WTC11 (cell line): ENCODE data around the gene MRPL32. TPM values are rescaled to one million over a fixed set of nuclear protein-coding genes. Genes with fewer than 3 reads are reported as not detected.

Source experiments
- ATAC-seq: fragments of 200-7000 bp; cut with Tn5 transposase; 2 replicates; pipeline ENCODE4 v1.10.0; 2021; ENCODE audit warnings: mild to moderate bottlenecking, moderate library complexity
- CTCF ChIA-PET: fragments of 300-600 bp; sonication (Branson Sonifier 250); formaldehyde crosslinking; loops from one replicate; lab custom pipeline; 2021; ENCODE audit warnings: antibody characterized with exemption; lab: Charles Lee
- POLR2A ChIA-PET: fragments of 350-600 bp; sonication (Branson Sonifier 250); formaldehyde crosslinking; loops from one replicate; lab custom pipeline; 2021; ENCODE audit warnings: antibody characterized with exemption; lab: Charles Lee
- DNase-seq: peaks from one replicate; pipeline ENCODE4 v3.0.0; 2021; ENCODE audit warnings: low spot score
- H3K27ac Mint-ChIP-seq: 2 replicates; pipeline ENCODE4 v1.8.0; 2021; ENCODE audit warnings: mixed read lengths
- H3K27me3 Mint-ChIP-seq: 2 replicates; pipeline ENCODE4 v1.8.0; 2021; ENCODE audit warnings: low read depth, mild to moderate bottlenecking, moderate library complexity, mixed read lengths
- H3K36me3 Mint-ChIP-seq: 2 replicates; pipeline ENCODE4 v1.8.0; 2021; ENCODE audit warnings: mixed read lengths
- H3K4me1 Mint-ChIP-seq: 2 replicates; pipeline ENCODE4 v1.8.0; 2022; ENCODE audit warnings: mixed read lengths
- H3K4me3 Mint-ChIP-seq: 2 replicates; pipeline ENCODE4 v1.8.0; 2021; ENCODE audit warnings: mild to moderate bottlenecking, moderate library complexity, mixed read lengths
- H3K9me3 Mint-ChIP-seq: 2 replicates; pipeline ENCODE4 v1.8.0; 2021; ENCODE audit warnings: mixed read lengths
- ATF2 ChIP-seq: sonication (generic); formaldehyde crosslinking; IDR thresholded peaks from 2 replicates; pipeline ENCODE4 v1.8.1; 2022; ENCODE audit warnings: low read depth, missing genetic modification reagents, borderline replicate concordance
- CREM ChIP-seq: sonication (generic); formaldehyde crosslinking; IDR thresholded peaks from 2 replicates; pipeline ENCODE4 v1.8.1; 2022; ENCODE audit warnings: mild to moderate bottlenecking, missing genetic modification reagents, moderate library complexity
- E2F4 ChIP-seq: sonication (generic); formaldehyde crosslinking; IDR thresholded peaks from 2 replicates; pipeline ENCODE4 v1.8.1; 2022; ENCODE audit warnings: low read depth, mild to moderate bottlenecking, moderate library complexity, missing genetic modification reagents, borderline replicate concordance
- ELF4 ChIP-seq: sonication (generic); formaldehyde crosslinking; IDR thresholded peaks from 2 replicates; pipeline ENCODE4 v1.8.1; 2022; ENCODE audit warnings: low read depth, mild to moderate bottlenecking, moderate library complexity, missing genetic modification reagents
- EMX1 ChIP-seq: fragments of 250-450 bp; sonication (Bioruptor Pico); IDR thresholded peaks from 2 replicates; pipeline ENCODE4 v1.8.0; 2021; ENCODE audit warnings: mild to moderate bottlenecking
- FOXK1 ChIP-seq: sonication (generic); formaldehyde crosslinking; IDR thresholded peaks from 2 replicates; pipeline ENCODE4 v1.8.0; 2022; ENCODE audit warnings: mild to moderate bottlenecking, moderate library complexity, missing genetic modification reagents
- GTF2I ChIP-seq: fragments of 250-450 bp; sonication (Bioruptor Pico); conservative IDR thresholded peaks from 2 replicates; pipeline ENCODE4 v1.4.0; 2021; ENCODE audit warnings: mild to moderate bottlenecking
- JUN ChIP-seq: sonication (generic); formaldehyde crosslinking; IDR thresholded peaks from 2 replicates; pipeline ENCODE4 v1.8.0; 2023; ENCODE audit warnings: mild to moderate bottlenecking, missing genetic modification reagents
- NFYB ChIP-seq: sonication (generic); formaldehyde crosslinking; conservative IDR thresholded peaks from 2 replicates; pipeline ENCODE4 v1.8.0; 2022; ENCODE audit warnings: low read depth, missing genetic modification reagents
- NR1H2 ChIP-seq: sonication (generic); formaldehyde crosslinking; IDR thresholded peaks from 2 replicates; pipeline ENCODE4 v1.9.0; 2021; ENCODE audit warnings: mild to moderate bottlenecking, moderate library complexity, missing genetic modification reagents
- NR2C2 ChIP-seq: sonication (generic); formaldehyde crosslinking; IDR thresholded peaks from 2 replicates; pipeline ENCODE4 v1.8.0; 2022; ENCODE audit warnings: mild to moderate bottlenecking, missing genetic modification reagents
- OVOL2 ChIP-seq: fragments of 250-450 bp; sonication (Bioruptor Pico); IDR thresholded peaks from 2 replicates; pipeline ENCODE4 v1.9.0; 2021; ENCODE audit warnings: mild to moderate bottlenecking, borderline replicate concordance
- RELA ChIP-seq: sonication (generic); formaldehyde crosslinking; IDR thresholded peaks from 2 replicates; pipeline ENCODE4 v1.8.1; 2022; ENCODE audit warnings: missing genetic modification reagents, mild to moderate bottlenecking, borderline replicate concordance
- SMAD3 ChIP-seq: sonication (generic); formaldehyde crosslinking; IDR thresholded peaks from 2 replicates; pipeline ENCODE4 v1.8.0; 2022; ENCODE audit warnings: missing genetic modification reagents, mild to moderate bottlenecking, borderline replicate concordance
- TP53 ChIP-seq: sonication (generic); formaldehyde crosslinking; IDR thresholded peaks from 2 replicates; pipeline ENCODE4 v1.8.1; 2023; ENCODE audit warnings: mild to moderate bottlenecking, missing genetic modification reagents
- USF1 ChIP-seq: sonication (generic); formaldehyde crosslinking; IDR thresholded peaks from 2 replicates; pipeline ENCODE4 v1.8.0; 2022; ENCODE audit warnings: mild to moderate bottlenecking, missing genetic modification reagents
- ZBTB21 ChIP-seq: sonication (generic); formaldehyde crosslinking; IDR thresholded peaks from 2 replicates; pipeline ENCODE4 v1.8.1; 2023; ENCODE audit warnings: mild to moderate bottlenecking, missing genetic modification reagents, borderline replicate concordance
- ZBTB43 ChIP-seq: sonication (generic); formaldehyde crosslinking; IDR thresholded peaks from 2 replicates; pipeline ENCODE4 v1.8.1; 2023; ENCODE audit warnings: mild to moderate bottlenecking, missing genetic modification reagents
- ZNF121 ChIP-seq: sonication (generic); formaldehyde crosslinking; IDR thresholded peaks from 2 replicates; pipeline ENCODE4 v1.8.0; 2023; ENCODE audit warnings: missing genetic modification reagents
- ZNF281 ChIP-seq: sonication (generic); formaldehyde crosslinking; IDR thresholded peaks from 2 replicates; pipeline ENCODE4 v1.8.0; 2023; ENCODE audit warnings: mild to moderate bottlenecking, missing genetic modification reagents
- ZNF317 ChIP-seq: sonication (generic); formaldehyde crosslinking; IDR thresholded peaks from 2 replicates; pipeline ENCODE4 v1.8.1; 2023; ENCODE audit warnings: low read depth, mild to moderate bottlenecking, moderate library complexity, missing genetic modification reagents, borderline replicate concordance
- ZNF396 ChIP-seq: fragments of 250-450 bp; sonication (Bioruptor Pico); IDR thresholded peaks from 2 replicates; pipeline ENCODE4 v1.8.0; 2021; ENCODE audit warnings: mild to moderate bottlenecking, moderate library complexity, borderline replicate concordance
- ZNF512 ChIP-seq: sonication (generic); formaldehyde crosslinking; IDR thresholded peaks from 2 replicates; pipeline ENCODE4 v1.8.1; 2022; ENCODE audit warnings: missing genetic modification reagents, borderline replicate concordance
- total RNA-seq: library from RNA; stranded (reverse); gene quantifications from 3 replicates; pipeline ENCODE4 v1.2.3, GENCODE V29; 2021

MRPL32 gene
- total RNA-seq, 1 experiment from 2014 or later: 84.4 TPM

GRCh38 chr7:42913591-42913990, 18.6 kb upstream of the MRPL32 start (continued):
- TF ChIP-seq EMX1 (CRISPR knock-in tag) (no peak), TP53 (CRISPR knock-in tag) (no peak), RELA (CRISPR knock-in tag) (no peak), FOXK1 (CRISPR knock-in tag) (no peak), ZNF281 (CRISPR knock-in tag) (no peak)

GRCh38 chr7:42914009-42914408, 18.2 kb upstream of the MRPL32 start:
- no peak overlapping the region for H3K4me3 Mint-ChIP-seq
- TF ChIP-seq ZNF512 (no peak), ZNF121 (CRISPR knock-in tag) (peak; percentile 80; the same call in 1 of the 2 replicates)
- peaks cover 36% of the 10 kb centered on the region for H3K4me1 Mint-ChIP-seq
- H3K9me3 Mint-ChIP-seq: no peaks in the 10 kb centered on the region
- ChIA-PET CTCF (no interaction called here), POLR2A (no interaction called here)
- DNase-seq (no peak), ATAC-seq (no peak)
- no peak overlapping the region for H3K27ac Mint-ChIP-seq
- peaks cover 53% of the 10 kb centered on the region for H3K36me3 Mint-ChIP-seq
- H3K27me3 Mint-ChIP-seq: no peaks in the 10 kb centered on the region

- DNase-seq (no peak), ATAC-seq (no peak)
- H3K27ac Mint-ChIP-seq: peak overlapping the region; percentile 20; the same call in 1 of the 2 replicates
- H3K4me1 Mint-ChIP-seq: peaks cover 35% of the 10 kb centered on the region
- ChIA-PET CTCF (no interaction called here), POLR2A (no interaction called here)
- no peaks in the 10 kb centered on the region for H3K27me3 Mint-ChIP-seq
- H3K4me3 Mint-ChIP-seq: no peak overlapping the region
- peaks cover 58% of the 10 kb centered on the region for H3K36me3 Mint-ChIP-seq
- no peaks in the 10 kb centered on the region for H3K9me3 Mint-ChIP-seq
- no peak for TF ChIP-seq ZBTB43 (CRISPR knock-in tag)
- TF ChIP-seq ELF4 (CRISPR knock-in tag): no peak
- TF ChIP-seq NFYB: no peak
- no peak for TF ChIP-seq E2F4 (CRISPR knock-in tag)
- no peak for TF ChIP-seq GTF2I (CRISPR knock-in tag)
- TF ChIP-seq JUN: no peak
- no peak for TF ChIP-seq ZNF317
- no peak for TF ChIP-seq ATF2 (CRISPR knock-in tag)
- no peak for TF ChIP-seq CREM (CRISPR knock-in tag)
- no peak for TF ChIP-seq ZBTB21 (CRISPR knock-in tag)
- no peak for TF ChIP-seq SMAD3 (CRISPR knock-in tag)
- no peak for TF ChIP-seq NR2C2
- TF ChIP-seq USF1 (CRISPR knock-in tag): no peak
- no peak for TF ChIP-seq OVOL2 (CRISPR knock-in tag)
- TF ChIP-seq ZNF396 (CRISPR knock-in tag): no peak
- no peak for TF ChIP-seq FOXK1 (CRISPR knock-in tag)
- TF ChIP-seq NR1H2 (CRISPR knock-in tag): no peak
These were observed 17.6 kb upstream of the MRPL32 start for GRCh38 chr7:42914421-42915045.
